Measurements from ENCODE around the gene ECHDC3. TPM values are rescaled to one million over a fixed set of nuclear protein-coding genes. Genes with fewer than 3 reads are reported as not detected.

ECHDC3 gene, protein sequence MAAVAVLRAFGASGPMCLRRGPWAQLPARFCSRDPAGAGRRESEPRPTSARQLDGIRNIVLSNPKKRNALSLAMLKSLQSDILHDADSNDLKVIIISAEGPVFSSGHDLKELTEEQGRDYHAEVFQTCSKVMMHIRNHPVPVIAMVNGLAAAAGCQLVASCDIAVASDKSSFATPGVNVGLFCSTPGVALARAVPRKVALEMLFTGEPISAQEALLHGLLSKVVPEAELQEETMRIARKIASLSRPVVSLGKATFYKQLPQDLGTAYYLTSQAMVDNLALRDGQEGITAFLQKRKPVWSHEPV
- total RNA-seq: 10 to 100 TPM; 67.1 to 74.9 (median 70.6) TPM
- 62.3 TPM for polyA plus RNA-seq
- long read RNA-seq, donor 1, transcript ECHDC3-201 (5 exons, 1,649 nt): major isoform, 275 of 367 reads
- long read RNA-seq, donor 1, partial matches to known transcripts: 54 of 367 reads
- long read RNA-seq, donor 1, other reads (novel, unspliced or antisense): 36 of 367 reads
- long read RNA-seq, donor 2, transcript ECHDC3-201 (5 exons, 1,649 nt): major isoform, 96 of 123 reads
- long read RNA-seq, donor 2, partial matches to known transcripts: 18 of 123 reads
- long read RNA-seq, donor 2, other reads (novel, unspliced or antisense): 9 of 123 reads
- long read RNA-seq, donor 3, transcript ECHDC3-201 (5 exons, 1,649 nt): major isoform, 52 of 89 reads
- long read RNA-seq, donor 3, partial matches to known transcripts: 11 of 89 reads
- long read RNA-seq, donor 3, other reads (novel, unspliced or antisense): 26 of 89 reads
- long read RNA-seq, donor 4, transcript ECHDC3-201 (5 exons, 1,649 nt): major isoform, 121 of 161 reads
- long read RNA-seq, donor 4, partial matches to known transcripts: 20 of 161 reads
- long read RNA-seq, donor 4, other reads (novel, unspliced or antisense): 19 of 161 reads

DNA sequence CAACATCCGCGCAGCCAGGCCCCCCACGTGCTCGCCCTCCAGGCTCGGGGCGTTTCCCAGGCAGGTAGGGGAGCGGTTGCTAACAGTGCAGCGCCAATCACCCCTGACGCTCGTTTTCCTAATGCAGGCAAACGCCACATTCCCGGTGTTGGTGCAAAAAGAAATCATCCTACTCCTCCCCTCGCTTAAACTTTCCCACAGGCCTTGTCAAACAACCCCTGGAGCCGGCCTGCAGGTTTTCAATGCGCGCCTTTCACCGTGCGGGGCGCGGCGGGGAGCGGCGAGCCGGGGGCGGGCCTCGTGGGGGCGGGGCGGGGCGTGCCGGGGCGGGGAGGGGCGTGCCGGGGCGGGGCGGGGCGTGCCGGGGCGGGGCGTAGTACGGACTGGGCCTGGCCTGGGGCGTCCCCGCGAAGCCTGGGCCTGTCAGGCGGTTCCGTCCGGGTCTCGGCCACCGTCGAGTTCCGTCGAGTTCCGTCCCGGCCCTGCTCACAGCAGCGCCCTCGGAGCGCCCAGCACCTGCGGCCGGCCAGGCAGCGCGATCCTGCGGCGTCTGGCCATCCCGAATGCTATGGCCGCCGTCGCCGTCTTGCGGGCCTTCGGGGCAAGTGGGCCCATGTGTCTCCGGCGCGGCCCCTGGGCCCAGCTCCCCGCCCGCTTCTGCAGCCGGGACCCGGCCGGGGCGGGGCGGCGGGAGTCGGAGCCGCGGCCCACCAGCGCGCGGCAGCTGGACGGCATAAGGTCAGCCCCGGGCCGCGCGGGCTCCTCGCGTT is at the start of gene ECHDC3:
ECHDC3 (plus strand) TSS at position 374 of the 770 bp plus-strand sequence; CDS start at position 569, 195 bp downstream.
- Histone ChIP-seq H3K27ac (ENCODE audit: low read length) (peak within 1 kb of the TSS; percentile 96), H3K27me3 (ENCODE audit: control insufficient read depth, insufficient read depth) (no peaks in the 10 kb centered on the region), H3K4me1 (ENCODE audit: control insufficient read depth, insufficient read depth, low read length) (peaks cover 11% of the 10 kb centered on the region), H3K4me3 (ENCODE audit: low read length) (peak within 1 kb of the TSS; percentile 66), H3K9me3 (ENCODE audit: control insufficient read depth, low read length) (no peaks in the 10 kb centered on the region)
- peak; percentile 82 to 88 for ATAC-seq
- DNase-seq: peak; percentile 72 to 91 (median 90)
- 3% methylated on average over 93 of the region's 93 CpGs for WGBS
- intact Hi-C loops (cut with DNase I): no loop called here

DNA sequence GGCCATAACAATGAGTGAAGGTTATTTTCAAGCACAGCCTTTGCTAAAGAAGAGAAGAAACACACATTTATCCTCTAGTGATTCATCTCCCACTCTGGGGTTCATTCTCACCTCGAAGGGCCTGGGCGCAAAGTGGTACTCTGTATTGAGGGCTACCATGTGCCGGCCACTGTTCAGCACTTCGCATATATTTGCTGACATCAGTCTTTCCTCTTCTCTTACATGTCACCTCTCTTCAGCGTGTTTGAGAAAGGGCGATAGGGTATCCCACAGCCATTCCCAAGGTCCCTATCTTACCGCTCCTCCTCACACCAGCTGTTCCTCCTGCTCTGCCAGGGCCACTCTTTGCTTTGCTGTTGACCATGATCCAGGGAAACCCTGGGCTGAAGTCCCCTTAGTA is 48.8 kb upstream of the ECHDC3 start:
- Histone ChIP-seq H3K4me3 (ENCODE audit: low read length) (no peak overlapping the region), H3K9me3 (ENCODE audit: control insufficient read depth, low read length) (no peaks in the 10 kb centered on the region), H3K4me1 (ENCODE audit: control insufficient read depth, insufficient read depth, low read length) (no peaks in the 10 kb centered on the region), H3K27ac (ENCODE audit: low read length) (no peak overlapping the region), H3K27me3 (ENCODE audit: control insufficient read depth, insufficient read depth) (no peaks in the 10 kb centered on the region)
- DNase-seq (no peak), ATAC-seq (no peak)
- WGBS: 95% methylated on average over 7 of the region's 7 CpGs
- intact Hi-C loops (cut with DNase I): no loop called here

GRCh38 chr10:11695779-11696178 is 46.4 kb upstream of the ECHDC3 start:
- intact Hi-C loops (cut with DNase I): no loop called here
- no peak overlapping the region for H3K4me3 ChIP-seq (ENCODE audit: low read length)
- DNase-seq: no peak
- ATAC-seq: no peak
- 55% methylated on average over 2 of the region's 2 CpGs for WGBS
- H3K27ac ChIP-seq (ENCODE audit: low read length): no peak overlapping the region
- H3K9me3 ChIP-seq (ENCODE audit: control insufficient read depth, low read length): no peaks in the 10 kb centered on the region
- H3K4me1 ChIP-seq (ENCODE audit: control insufficient read depth, insufficient read depth, low read length): no peaks in the 10 kb centered on the region
- H3K27me3 ChIP-seq (ENCODE audit: control insufficient read depth, insufficient read depth): no peaks in the 10 kb centered on the region

- no peak for ATAC-seq
- 74% methylated on average over 6 of the region's 6 CpGs for WGBS
- Histone ChIP-seq H3K27me3 (ENCODE audit: control insufficient read depth, insufficient read depth) (no peaks in the 10 kb centered on the region), H3K4me3 (ENCODE audit: low read length) (no peak overlapping the region), H3K27ac (ENCODE audit: low read length) (no peak overlapping the region), H3K4me1 (ENCODE audit: control insufficient read depth, insufficient read depth, low read length) (no peaks in the 10 kb centered on the region), H3K9me3 (ENCODE audit: control insufficient read depth, low read length) (no peaks in the 10 kb centered on the region)
- intact Hi-C loops (cut with DNase I): no loop called here
- DNase-seq: no peak
Observed at GRCh38 chr10:11697718-11698527, 44.3 kb upstream of the ECHDC3 start.

GRCh38 chr10:11698691-11699549 is 43.3 kb upstream of the ECHDC3 start:
- H3K4me3 ChIP-seq (ENCODE audit: low read length): no peak overlapping the region
- no peaks in the 10 kb centered on the region for H3K4me1 ChIP-seq (ENCODE audit: control insufficient read depth, insufficient read depth, low read length)
- H3K27me3 ChIP-seq (ENCODE audit: control insufficient read depth, insufficient read depth): no peaks in the 10 kb centered on the region
- no peak overlapping the region for H3K27ac ChIP-seq (ENCODE audit: low read length)
- ATAC-seq (no peak), DNase-seq (no peak)
- 71% methylated on average over 5 of the region's 5 CpGs for WGBS
- H3K9me3 ChIP-seq (ENCODE audit: control insufficient read depth, low read length): no peaks in the 10 kb centered on the region
- intact Hi-C loops (cut with DNase I): no loop called here

DNA sequence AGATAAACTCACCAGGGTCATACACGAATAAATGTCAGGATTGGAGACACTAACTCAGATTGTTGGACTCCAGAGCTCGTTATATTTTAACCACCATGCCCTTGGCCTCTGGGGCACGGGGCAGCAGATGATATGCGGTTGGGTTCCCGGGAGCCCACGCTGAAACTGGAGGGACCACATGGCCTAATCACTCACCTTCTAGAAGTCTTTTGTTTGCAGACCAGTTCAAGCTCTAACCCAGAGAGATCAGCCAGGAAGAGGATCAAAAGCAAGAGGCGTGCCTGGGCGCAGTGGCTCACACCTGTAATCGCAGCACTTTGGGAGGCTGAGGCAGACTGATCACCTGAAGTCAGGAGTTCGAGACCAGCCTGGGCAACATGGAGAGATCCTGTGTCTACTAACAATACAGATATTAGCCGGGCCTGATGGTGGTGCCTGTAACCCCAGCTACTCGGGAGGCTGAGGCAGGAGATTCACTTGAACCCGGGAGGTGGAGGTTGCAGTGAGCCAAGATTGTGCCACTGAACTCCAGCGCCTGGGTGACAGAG is 42.6 kb upstream of the ECHDC3 start:
- intact Hi-C loops (cut with DNase I): no loop called here
- Histone ChIP-seq H3K27me3 (ENCODE audit: control insufficient read depth, insufficient read depth) (no peaks in the 10 kb centered on the region), H3K4me1 (ENCODE audit: control insufficient read depth, insufficient read depth, low read length) (no peaks in the 10 kb centered on the region), H3K27ac (ENCODE audit: low read length) (no peak overlapping the region), H3K9me3 (ENCODE audit: control insufficient read depth, low read length) (no peaks in the 10 kb centered on the region), H3K4me3 (ENCODE audit: low read length) (no peak overlapping the region)
- ATAC-seq (no peak), DNase-seq (no peak)
- WGBS: 83% methylated on average over 14 of the region's 14 CpGs

DNA sequence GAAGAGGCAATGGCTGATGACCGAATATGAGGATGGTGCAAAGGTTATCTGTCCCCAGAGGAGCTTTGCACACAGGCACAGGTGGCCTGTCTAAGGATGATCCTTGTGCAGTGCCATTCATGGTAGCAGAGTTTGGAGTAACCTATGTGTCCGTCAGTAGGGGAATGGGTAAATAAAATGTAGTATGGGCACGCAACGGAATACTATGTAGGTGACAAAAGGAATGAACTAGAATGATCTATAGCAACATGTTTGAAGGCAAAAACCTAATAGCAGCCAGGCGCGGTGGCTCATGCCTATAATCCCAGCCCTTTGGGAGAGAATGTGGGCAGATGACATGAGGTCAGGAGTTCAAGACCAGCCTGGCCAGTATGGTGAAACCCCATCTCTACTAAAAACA is 41.6 kb upstream of the ECHDC3 start:
- H3K27ac ChIP-seq (ENCODE audit: low read length): no peak overlapping the region
- H3K9me3 ChIP-seq (ENCODE audit: control insufficient read depth, low read length): no peaks in the 10 kb centered on the region
- no peaks in the 10 kb centered on the region for H3K4me1 ChIP-seq (ENCODE audit: control insufficient read depth, insufficient read depth, low read length)
- no peak overlapping the region for H3K4me3 ChIP-seq (ENCODE audit: low read length)
- intact Hi-C loops (cut with DNase I): no loop called here
- WGBS: 97% methylated on average over 6 of the region's 6 CpGs
- no peaks in the 10 kb centered on the region for H3K27me3 ChIP-seq (ENCODE audit: control insufficient read depth, insufficient read depth)
- DNase-seq (no peak), ATAC-seq (no peak)

DNA sequence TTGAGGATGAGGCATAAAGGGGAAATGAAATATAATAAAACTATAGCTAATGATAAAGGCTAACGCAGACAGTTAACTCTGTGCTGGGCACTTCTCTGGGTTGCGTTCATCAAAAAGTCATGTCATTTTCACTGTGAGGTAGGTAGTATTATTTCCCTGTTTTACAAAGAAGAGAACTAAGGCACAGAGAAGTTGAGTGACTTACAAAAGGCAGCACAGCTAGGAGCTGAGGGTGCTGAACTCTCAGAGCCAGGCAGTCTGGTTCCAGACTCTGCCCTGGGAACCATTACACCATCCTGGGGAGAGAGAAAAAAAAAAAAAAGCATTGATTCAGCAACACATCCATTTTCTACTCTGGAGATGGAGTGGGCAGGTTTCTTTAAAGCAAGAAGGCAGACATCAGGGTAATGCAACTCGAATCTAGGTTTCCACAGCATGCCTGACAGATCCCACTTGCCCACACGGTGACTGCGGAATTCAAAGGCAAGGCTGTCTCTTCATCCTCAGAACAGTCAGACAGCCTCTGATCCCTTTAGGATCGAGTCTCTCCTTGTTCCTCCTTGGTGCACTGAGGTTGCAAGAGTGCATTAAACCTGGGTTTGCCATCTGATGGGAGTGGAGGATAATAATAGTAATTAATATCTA is 40.6 kb upstream of the ECHDC3 start:
- WGBS: 86% methylated on average over 6 of the region's 6 CpGs
- H3K9me3 ChIP-seq (ENCODE audit: control insufficient read depth, low read length): no peaks in the 10 kb centered on the region
- intact Hi-C loops (cut with DNase I): no loop called here
- H3K27me3 ChIP-seq (ENCODE audit: control insufficient read depth, insufficient read depth): no peaks in the 10 kb centered on the region
- ATAC-seq (no peak), DNase-seq (no peak)
- H3K4me1 ChIP-seq (ENCODE audit: control insufficient read depth, insufficient read depth, low read length): no peaks in the 10 kb centered on the region
- H3K27ac ChIP-seq (ENCODE audit: low read length): no peak overlapping the region
- H3K4me3 ChIP-seq (ENCODE audit: low read length): no peak overlapping the region

DNA sequence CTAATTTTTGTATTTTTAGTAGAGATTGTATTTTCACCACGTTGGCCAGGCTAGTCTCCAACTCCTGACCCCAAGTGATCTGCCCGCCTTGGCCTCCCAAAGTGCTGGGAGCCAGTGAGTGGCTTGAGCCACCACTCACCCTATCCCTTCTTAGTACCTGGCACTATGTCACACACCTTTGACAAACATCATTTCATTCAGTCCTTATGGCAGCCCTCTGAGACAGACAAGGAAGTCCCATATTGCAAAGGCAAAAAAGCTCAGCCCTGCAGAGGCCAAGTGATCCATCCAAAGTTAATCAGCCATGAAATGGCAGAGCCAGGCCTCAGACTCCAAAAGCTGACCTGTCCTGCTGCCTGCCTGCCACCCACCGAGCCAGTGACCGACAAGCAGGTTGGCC is 39.9 kb upstream of the ECHDC3 start:
- Histone ChIP-seq H3K4me1 (ENCODE audit: control insufficient read depth, insufficient read depth, low read length) (no peaks in the 10 kb centered on the region), H3K27me3 (ENCODE audit: control insufficient read depth, insufficient read depth) (no peaks in the 10 kb centered on the region), H3K4me3 (ENCODE audit: low read length) (no peak overlapping the region), H3K27ac (ENCODE audit: low read length) (no peak overlapping the region), H3K9me3 (ENCODE audit: control insufficient read depth, low read length) (no peaks in the 10 kb centered on the region)
- intact Hi-C loops (cut with DNase I): no loop called here
- ATAC-seq (no peak), DNase-seq (no peak)
- 91% methylated on average over 4 of the region's 4 CpGs for WGBS

Data from right cardiac atrium (tissue), 5 donors.